Activated CD8-positive, alpha-beta memory T cell treated with anti-CD3 and anti-CD28 coated beads, Interleukin-2, amount 50 U/mL, for 4 hours (primary cell): Measurements from ENCODE around the gene ROM1.
"Not testable (repeated sequence)": the region's sequence is repeated elsewhere in the genome, so short reads cannot be mapped to it uniquely, and the experiment has no call there.

Source experiments
- DNase-seq: peaks from one replicate; pipeline ENCODE4 v3.0.0-alpha.2; 2020

The ROM1 gene

DNA sequence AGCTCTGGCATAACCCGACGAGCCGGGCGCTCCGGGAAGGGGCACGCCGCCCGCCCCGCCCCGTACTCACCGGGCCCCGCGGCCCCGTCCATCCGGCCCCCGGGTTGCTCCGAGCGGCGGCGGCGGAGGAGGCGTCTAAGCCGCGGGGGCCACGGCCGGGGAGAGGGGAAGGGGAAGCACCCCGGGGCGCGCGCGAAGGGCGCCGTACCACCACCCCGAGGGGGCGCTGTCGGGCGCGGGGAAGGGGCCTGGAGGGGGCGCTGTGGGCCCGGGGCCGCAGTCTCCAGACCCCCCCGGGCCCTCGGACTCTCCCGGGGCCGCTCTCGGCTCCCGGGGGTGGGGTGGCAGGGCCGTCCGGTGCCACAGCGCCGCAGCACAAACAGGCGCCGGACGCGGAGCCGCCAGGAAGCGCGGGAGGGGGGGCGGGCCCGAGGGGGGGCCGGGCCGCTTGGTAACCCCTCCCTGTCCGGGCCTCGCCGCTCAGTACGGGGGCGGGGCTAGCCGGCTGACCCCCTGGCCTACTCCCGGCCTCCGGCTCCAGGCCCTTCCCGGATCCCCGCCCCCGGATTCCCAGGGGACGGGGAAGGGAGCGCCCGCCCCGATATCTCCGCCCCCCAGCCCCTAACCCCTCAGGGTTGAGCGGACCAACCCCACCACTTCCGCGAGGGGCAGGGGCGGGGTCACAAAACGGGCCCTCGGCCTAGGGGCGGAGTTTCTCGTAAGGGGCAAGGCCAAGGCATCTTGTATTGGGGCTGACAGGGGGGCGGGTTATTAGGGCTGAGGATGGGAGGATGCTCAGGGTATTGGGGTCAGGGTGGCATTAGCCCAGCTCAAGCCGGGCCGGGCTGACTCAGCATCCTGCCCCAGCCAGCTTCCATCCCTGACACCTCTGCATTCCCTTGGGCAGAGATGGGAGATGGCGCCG, at the start of gene ROM1, which contains the start of gene EML3:
TSS of gene ROM1 (plus strand) at position 892 of the 925 bp plus-strand sequence. CDS start at position 917, 25 bp downstream.
TSS of gene EML3 (minus strand) at position 410 of the 925 bp plus-strand sequence. CDS start at position 92, 318 bp downstream.
- peak; percentile 90 for DNase-seq

DNA sequence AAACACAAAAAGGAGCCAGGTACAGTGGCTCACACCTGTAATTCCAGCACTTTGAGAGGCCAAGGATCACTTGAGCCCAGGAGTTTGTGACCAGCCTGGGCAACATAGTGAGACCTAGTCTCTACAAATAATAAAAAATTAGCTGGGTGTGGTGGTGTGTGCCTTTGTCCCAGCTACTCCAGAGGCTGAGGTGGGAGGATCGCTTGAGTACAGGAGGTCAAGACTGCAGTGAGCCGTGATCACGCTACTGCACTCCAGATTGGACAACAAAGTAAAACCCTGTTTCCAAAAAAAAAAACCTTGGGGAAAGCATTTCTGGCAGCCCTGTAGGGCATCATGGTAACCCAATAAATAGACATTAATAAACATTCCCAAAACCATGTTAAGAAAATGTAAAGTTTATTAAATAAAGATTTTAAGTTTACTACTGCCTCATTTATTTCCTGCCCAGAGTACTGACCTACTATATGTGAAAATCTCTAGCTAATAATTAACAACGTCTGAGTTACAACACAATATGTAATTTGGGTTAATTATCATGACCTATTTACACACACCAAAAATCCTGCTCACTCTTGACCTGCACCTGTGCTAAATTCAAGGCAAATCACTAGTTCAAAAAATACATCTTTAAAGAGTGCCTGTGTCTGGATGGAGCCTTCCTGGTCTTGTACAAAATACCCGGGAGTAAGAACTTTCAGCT, 47.8 kb upstream of the ROM1 start:
- no peak for DNase-seq

GRCh38 chr11:62566247-62566646, 46.8 kb upstream of the ROM1 start:
- no peak for DNase-seq

DNA sequence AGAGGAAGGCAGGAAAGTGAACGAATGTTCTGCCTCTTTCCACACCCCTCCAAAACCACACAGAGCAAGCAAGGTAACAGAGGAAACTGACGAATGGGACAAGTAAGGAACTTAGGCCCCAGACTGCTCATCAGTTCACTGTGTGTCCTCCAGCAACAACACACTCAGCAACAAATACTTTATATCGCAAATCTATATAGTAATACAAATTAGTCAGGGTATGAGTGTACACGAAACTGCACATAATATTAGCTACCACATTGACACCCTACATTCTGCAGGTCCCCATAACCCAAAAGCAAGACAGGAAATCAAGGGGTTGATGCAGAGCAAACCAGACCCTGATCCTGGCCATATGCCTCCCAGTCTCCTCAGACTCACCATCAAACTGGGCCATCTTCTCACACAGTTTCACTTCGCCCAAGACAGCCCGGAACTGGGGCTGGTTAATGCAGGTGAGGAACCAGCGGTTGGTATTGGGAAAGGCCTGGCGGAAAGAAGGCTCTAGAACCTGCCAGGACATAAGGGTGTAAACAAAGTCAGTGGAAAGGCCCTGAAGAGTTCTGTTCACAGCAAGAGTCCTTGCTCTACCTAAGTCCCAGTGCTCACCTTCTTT, 45.9 kb upstream of the ROM1 start:
- no peak for DNase-seq

DNA sequence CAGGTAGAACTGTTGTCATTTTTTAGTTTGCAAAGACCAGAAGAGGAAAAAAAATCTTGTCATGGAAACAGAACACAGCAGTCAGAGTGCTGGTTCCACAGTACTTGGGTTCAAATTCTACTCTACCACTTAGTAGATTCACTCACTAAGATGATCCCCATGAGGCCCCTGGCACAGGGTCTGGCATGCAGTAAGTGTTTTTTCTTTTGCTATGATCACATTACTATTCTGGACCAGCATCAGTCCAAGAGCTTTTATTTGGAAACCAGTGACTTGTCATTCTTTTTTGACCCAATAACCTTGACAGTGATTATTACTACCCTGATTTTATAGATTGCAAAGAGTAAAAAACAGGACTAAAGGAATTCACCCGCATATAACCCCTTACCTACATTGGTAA, 43.4 kb upstream of the ROM1 start:
- no peak for DNase-seq

- DNase-seq, result not testable (repeated sequence)
Observed at GRCh38 chr11:62570903-62571302, 42.2 kb upstream of the ROM1 start.

GRCh38 chr11:62571493-62571892, 41.6 kb upstream of the ROM1 start:
- not testable (repeated sequence) for DNase-seq

- DNase-seq, result no peak
Observed at GRCh38 chr11:62572431-62572830, 40.6 kb upstream of the ROM1 start.

GRCh38 chr11:62573006-62573591, 40.0 kb upstream of the ROM1 start:
- no peak for DNase-seq

DNA sequence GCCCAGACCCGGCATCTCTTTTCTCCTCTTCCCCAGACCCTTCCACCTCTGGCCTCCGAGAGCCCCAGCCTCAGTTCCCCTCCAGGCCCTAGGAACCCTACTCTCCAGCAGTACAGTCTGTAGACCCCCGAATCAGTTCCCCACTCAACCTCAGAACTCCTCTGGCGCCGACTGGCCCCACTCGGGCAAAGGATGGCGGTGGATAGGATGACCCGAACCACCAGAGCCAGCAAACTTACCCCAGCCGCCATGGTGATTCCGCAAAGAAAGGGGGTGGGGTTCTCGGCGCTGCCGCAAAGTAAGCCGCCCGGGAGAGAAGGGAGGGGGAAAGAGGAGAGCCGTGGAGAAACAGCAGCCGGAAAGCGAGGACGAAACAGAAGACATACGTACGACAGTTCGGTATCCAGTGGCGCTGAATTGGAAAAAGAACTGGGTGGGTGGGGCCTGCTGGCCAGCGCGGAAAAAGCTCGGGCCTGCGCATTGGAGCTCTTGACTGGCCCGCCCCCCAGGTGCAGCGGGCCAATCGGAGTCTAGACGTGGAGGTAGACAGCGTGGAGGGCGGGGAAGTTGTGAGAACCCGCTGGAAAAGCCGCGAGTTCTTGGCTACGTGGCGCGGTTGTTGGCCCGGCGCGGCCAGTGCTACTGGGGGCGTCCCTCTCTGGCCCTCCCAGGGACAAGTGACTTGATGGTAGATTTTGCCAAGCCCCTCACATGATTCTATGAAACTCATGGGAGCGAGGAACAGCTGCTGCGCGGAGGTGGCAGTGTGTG, 39.3 kb upstream of the ROM1 start, which contains the start of gene EEF1G:
TSS of gene EEF1G (minus strand) at position 300 of the 771 bp plus-strand sequence. CDS start at position 251, 49 bp downstream.
- DNase-seq, result peak; percentile 96

DNA sequence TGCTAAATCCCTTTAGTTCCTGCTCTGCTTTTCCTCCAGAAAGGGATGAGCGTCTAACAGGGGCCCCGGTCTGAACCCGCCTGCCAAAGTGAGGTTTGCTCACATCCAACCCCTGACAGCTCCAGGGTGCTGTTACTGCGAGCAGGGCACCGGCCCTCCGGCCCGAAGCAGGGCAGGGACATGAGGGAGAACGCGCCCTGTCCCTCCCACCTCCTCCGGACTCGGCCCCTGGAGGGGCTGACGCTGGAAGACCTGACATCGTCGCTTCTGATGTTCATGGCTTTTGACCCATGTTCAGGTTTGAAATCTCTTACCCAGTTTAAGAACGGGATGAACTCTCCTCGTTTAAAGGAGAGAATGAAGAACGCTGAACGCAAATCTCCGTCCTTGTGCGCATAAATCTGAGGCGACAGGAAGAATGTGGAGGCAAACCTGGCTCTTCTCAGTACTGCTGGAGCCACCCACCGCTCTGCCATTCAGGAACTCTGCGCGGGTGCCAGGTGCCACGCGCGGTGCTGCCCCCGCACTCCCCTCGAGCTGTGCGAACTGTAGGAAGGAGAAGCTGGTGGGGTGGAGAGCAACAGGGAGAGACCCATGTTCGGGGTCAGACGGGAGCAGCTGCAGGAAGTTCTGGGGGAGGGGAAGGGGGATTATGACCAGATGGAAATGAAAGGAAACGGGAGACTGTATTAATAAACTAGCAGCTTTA, 38.5 kb upstream of the ROM1 start:
- no peak for DNase-seq

GRCh38 chr11:62575156-62575555, 37.9 kb upstream of the ROM1 start:
- no peak for DNase-seq

- DNase-seq, result no peak
Observed at GRCh38 chr11:62575837-62576236, 37.2 kb upstream of the ROM1 start.

- no peak for DNase-seq
Observed at GRCh38 chr11:62577046-62577714, 35.9 kb upstream of the ROM1 start.

DNA sequence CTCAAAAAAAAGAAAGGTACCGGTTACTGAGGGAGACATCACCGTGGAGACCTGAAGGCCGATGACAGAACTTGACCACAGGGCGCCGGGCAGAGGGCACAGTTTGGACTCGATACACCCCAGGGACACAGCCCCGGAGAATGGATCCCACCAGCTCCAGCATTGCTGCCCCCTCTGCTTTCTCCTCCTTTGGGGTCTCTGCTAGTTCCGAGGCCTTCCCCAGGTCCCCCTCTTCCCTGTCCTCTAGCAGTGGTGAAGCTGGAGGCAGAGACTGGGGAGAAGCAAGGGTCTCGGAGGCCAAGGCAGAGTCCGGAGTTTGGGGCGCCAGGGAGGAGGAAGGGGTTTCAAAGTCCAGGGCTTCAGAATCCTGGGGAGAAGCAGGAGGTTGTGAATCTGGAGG, 34.5 kb upstream of the ROM1 start:
- no peak for DNase-seq

- DNase-seq, result no peak
Observed at GRCh38 chr11:62579252-62579651, 33.8 kb upstream of the ROM1 start.

- no peak for DNase-seq
Observed at GRCh38 chr11:62580959-62581715, 31.9 kb upstream of the ROM1 start.

GRCh38 chr11:62581735-62582134, 31.3 kb upstream of the ROM1 start:
- DNase-seq, result not testable (repeated sequence)

GRCh38 chr11:62585356-62585755, 27.7 kb upstream of the ROM1 start:
- DNase-seq, result not testable (repeated sequence)
